NCI-H2081 (cell line): ENCODE results near the gene THOC3.
"Not testable (repeated sequence)": the region's sequence is repeated elsewhere in the genome, so short reads cannot be mapped to it uniquely, and the experiment has no call there.

Source experiments
- DNase-seq, 2 experiments: peaks; one replicate each; lab custom pipeline; 2025; lab: John Stamatoyannopoulos, UW

Gene THOC3, protein sequence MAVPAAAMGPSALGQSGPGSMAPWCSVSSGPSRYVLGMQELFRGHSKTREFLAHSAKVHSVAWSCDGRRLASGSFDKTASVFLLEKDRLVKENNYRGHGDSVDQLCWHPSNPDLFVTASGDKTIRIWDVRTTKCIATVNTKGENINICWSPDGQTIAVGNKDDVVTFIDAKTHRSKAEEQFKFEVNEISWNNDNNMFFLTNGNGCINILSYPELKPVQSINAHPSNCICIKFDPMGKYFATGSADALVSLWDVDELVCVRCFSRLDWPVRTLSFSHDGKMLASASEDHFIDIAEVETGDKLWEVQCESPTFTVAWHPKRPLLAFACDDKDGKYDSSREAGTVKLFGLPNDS

GRCh38 chr5:175967471-175968372, at the start of gene THOC3:
THOC3 (minus strand) TSS chr5:175968315; CDS start chr5:175968208, 107 bp downstream.
- not testable (repeated sequence) for DNase-seq

GRCh38 chr5:176017324-176017723, 49.2 kb upstream of the THOC3 start:
- DNase-seq: not testable (repeated sequence)

GRCh38 chr5:176014360-176014759, 46.2 kb upstream of the THOC3 start:
- not testable (repeated sequence) for DNase-seq

GRCh38 chr5:176011088-176011487, 43.0 kb upstream of the THOC3 start:
- not testable (repeated sequence) for DNase-seq

GRCh38 chr5:176010202-176010601, 42.1 kb upstream of the THOC3 start:
- DNase-seq: not testable (repeated sequence)

DNA sequence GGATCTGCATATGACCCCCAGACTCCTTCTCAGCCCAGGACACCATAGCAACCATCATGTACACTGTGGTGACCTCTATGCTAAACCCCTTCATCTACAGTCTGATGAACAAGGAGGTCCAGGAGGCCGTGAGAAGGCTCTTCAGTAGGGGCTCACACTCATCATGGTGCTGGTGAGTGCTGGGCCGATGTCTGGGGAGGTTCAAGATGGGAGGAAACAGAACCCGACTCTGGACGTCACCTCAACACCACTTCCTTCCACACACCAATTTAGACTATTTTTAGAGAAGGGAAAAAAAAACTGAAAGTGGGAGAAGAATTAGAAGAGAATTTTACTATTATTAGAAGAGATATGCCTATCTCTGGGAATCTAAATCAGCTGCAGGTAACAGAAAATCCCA, 39.1 kb upstream of the THOC3 start:
- not testable (repeated sequence) for DNase-seq

GRCh38 chr5:176006819-176007218, 38.7 kb upstream of the THOC3 start:
- DNase-seq: not testable (repeated sequence)

GRCh38 chr5:175997979-175998378, 29.9 kb upstream of the THOC3 start:
- not testable (repeated sequence) for DNase-seq

GRCh38 chr5:175997495-175997894, 29.4 kb upstream of the THOC3 start:
- not testable (repeated sequence) for DNase-seq

GRCh38 chr5:175996791-175997190, 28.7 kb upstream of the THOC3 start:
- DNase-seq: not testable (repeated sequence)

DNA sequence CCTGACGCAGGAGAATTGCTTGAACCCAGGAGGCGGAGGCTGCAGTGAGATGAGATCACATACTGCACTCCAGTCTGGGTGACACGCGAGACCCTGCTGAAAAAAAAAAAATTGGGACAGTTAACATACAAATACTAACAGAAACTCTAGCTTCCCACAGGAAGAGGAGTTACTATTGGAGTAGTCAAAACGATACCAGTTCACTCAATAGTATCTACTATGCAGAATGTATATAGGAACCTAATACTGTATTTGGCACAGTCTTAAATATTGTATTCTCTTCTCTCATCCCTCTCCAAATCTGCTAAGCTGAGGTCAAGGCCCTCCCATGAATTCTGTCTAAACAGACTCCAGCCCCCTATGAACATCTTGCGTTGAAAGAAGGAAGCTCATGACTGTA, 27.4 kb upstream of the THOC3 start:
- DNase-seq: not testable (repeated sequence)

GRCh38 chr5:175979371-175979995, 11.4 kb upstream of the THOC3 start:
- DNase-seq: not testable (repeated sequence)

DNA sequence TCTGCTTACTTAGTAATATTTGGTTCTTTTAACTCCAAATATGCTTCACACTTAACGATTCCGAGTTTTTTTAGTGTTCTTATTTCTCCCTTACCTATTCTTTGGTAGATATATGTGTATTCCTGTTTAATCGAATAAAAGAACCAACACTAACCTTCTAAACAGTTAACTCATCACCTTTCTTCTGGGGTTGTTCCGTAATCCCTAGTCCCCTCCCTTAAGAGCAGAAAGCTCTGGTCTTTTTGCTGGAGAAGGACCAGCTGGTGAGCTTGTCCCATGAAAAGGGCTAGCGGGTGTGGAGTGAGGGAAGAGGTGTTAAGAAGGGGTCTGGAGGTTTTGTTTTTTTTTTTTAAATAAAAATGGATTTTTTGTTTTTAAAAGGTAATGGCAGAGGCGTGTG, 266 bp upstream of the THOC3 start:
- not testable (repeated sequence) for DNase-seq

GRCh38 chr5:175962329-175962728, 5.8 kb downstream of the THOC3 start:
- not testable (repeated sequence) for DNase-seq

GRCh38 chr5:175960228-175960627, 7.9 kb downstream of the THOC3 start:
- not testable (repeated sequence) for DNase-seq

- not testable (repeated sequence) for DNase-seq
Observed at GRCh38 chr5:175958515-175958914, 9.6 kb downstream of the THOC3 start.

- DNase-seq: not testable (repeated sequence)
Observed at GRCh38 chr5:175954107-175954506, 14.0 kb downstream of the THOC3 start.

GRCh38 chr5:175952810-175953209, 15.3 kb downstream of the THOC3 start:
- not testable (repeated sequence) for DNase-seq

- not testable (repeated sequence) for DNase-seq
Observed at GRCh38 chr5:175951339-175951969, 16.7 kb downstream of the THOC3 start.

DNA sequence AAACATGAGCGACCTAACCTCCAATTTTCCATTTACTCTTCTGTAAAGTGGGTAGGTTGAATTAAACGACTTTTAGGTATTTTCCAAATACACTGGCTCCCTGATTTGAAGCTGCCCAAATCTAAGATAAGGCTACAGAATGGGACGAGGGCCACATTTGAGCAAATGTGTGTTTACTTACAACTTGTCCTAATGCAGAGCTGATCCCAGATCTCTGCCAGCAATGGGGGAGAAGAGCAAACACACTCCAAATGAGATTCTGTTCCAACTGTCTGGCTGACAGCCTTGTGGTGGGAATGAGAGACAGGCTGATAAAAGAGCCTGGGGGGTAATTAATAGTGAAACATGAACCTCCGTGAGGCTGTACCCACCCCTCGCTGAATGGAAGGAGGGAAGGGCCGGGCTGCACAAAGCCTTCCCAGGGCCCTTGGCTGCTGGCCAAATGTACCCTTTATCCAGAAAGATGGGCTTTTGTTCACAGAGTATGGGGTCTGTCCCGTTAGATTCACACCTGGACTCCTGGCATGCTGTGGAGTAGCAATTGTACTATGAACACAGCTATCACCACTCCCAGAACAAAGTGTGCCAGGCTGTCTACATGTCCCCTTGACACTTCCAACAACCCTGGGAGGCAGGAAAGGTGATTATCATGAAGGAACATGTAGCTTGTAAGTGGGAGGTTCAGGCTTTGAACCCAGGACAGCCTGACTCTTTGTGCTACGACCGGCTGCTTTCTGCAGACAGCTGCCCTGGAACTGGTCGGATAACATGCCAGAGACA, 19.6 kb downstream of the THOC3 start:
- not testable (repeated sequence) for DNase-seq

DNA sequence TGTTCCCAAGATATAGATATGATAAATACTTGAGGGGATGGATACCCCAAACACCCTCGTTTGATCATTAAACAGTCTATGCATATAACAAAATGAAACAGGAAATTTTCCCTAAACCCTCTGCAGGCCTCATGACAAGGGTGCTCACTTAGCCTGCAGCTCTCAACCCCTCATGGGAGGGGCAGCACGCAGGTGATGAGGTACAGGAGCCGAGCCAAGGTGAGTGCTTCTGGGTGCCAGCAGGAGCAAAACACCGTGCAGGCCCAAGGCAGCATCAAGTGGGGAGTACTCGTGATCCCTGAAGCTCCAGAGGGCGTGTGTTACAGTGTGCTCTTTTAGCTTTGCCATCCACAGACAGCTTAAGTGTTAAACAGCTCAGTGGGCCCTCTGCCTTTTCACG, 24.9 kb downstream of the THOC3 start:
- not testable (repeated sequence) for DNase-seq
